Measurements from ENCODE around the gene AZGP1.
"Not testable (repeated sequence)": the region's sequence is repeated elsewhere in the genome, so short reads cannot be mapped to it uniquely, and the experiment has no call there.

The AZGP1 gene

GRCh38 chr7:99996755-99997544 lies 21.1 kb upstream of the AZGP1 start:
- no peak for DNase-seq

- DNase-seq: no peak
These were observed 19.0 kb upstream of the AZGP1 start for GRCh38 chr7:99994819-99995218.

- no peak for DNase-seq
These were observed 16.7 kb upstream of the AZGP1 start for GRCh38 chr7:99992330-99993038.

- DNase-seq: not testable (repeated sequence)
These were observed 15.7 kb upstream of the AZGP1 start for GRCh38 chr7:99991543-99991942.

GRCh38 chr7:99990460-99990852 lies 14.6 kb upstream of the AZGP1 start:
- no peak for DNase-seq

- no peak for DNase-seq
These were observed 12.0 kb upstream of the AZGP1 start for GRCh38 chr7:99987846-99988245.

- DNase-seq: not testable (repeated sequence)
These were observed 11.5 kb upstream of the AZGP1 start for GRCh38 chr7:99987306-99987705.

- no peak for DNase-seq
These were observed 8.8 kb upstream of the AZGP1 start for GRCh38 chr7:99984593-99984992.

- DNase-seq: not testable (repeated sequence)
These were observed 5.2 kb upstream of the AZGP1 start for GRCh38 chr7:99981066-99981465.

- DNase-seq: not testable (repeated sequence)
These were observed 4.6 kb upstream of the AZGP1 start for GRCh38 chr7:99980448-99980872.

GRCh38 chr7:99979814-99980225 lies 4.0 kb upstream of the AZGP1 start:
- peak; percentile 28 for DNase-seq

GRCh38 chr7:99976626-99977025 lies 795 bp upstream of the AZGP1 start:
- DNase-seq: no peak

GRCh38 chr7:99974681-99975080 lies 1.1 kb downstream of the AZGP1 start:
- no peak for DNase-seq

- not testable (repeated sequence) for DNase-seq
These were observed 2.0 kb downstream of the AZGP1 start for GRCh38 chr7:99973817-99974216.

GRCh38 chr7:99971242-99971641 lies 4.6 kb downstream of the AZGP1 start:
- no peak for DNase-seq

GRCh38 chr7:99969813-99970212 lies 6.0 kb downstream of the AZGP1 start:
- not testable (repeated sequence) for DNase-seq

- no peak for DNase-seq
These were observed 6.5 kb downstream of the AZGP1 start for GRCh38 chr7:99969298-99969697.

- DNase-seq: no peak
These were observed 17.1 kb downstream of the AZGP1 start for GRCh38 chr7:99958564-99959227.

GRCh38 chr7:99955247-99955646 lies 20.6 kb downstream of the AZGP1 start:
- no peak for DNase-seq

- DNase-seq: not testable (repeated sequence)
These were observed 21.2 kb downstream of the AZGP1 start for GRCh38 chr7:99954643-99955042.

GRCh38 chr7:99953649-99954048 lies 22.2 kb downstream of the AZGP1 start:
- DNase-seq: no peak

GRCh38 chr7:99952649-99953048 lies 23.2 kb downstream of the AZGP1 start:
- not testable (repeated sequence) for DNase-seq

GRCh38 chr7:99950819-99951218 lies 25.0 kb downstream of the AZGP1 start:
- not testable (repeated sequence) for DNase-seq
